ENCODE measurements around the gene TTLL9.
"Not testable (repeated sequence)": the region's sequence is repeated elsewhere in the genome, so short reads cannot be mapped to it uniquely, and the experiment has no call there.

TTLL9 gene

DNA sequence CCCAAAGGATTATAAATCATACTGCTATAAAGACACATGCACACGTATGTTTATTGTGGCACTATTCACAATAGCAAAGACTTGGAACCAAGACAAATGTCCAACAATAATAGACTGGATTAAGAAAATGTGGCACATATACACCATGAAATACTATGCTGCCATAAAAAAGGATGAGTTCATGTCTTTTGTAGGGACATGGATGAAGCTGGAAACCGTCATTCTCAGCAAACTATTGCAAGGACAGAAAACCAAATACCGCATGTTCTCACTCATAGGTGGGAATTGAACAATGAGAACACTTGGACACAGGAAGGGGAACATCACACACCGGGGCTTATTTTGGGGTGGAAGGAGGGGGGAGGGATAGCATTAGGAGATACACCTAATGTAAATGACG lies 51.0 kb downstream of the TTLL9 start:
- DNase-seq = not testable (repeated sequence)

DNA sequence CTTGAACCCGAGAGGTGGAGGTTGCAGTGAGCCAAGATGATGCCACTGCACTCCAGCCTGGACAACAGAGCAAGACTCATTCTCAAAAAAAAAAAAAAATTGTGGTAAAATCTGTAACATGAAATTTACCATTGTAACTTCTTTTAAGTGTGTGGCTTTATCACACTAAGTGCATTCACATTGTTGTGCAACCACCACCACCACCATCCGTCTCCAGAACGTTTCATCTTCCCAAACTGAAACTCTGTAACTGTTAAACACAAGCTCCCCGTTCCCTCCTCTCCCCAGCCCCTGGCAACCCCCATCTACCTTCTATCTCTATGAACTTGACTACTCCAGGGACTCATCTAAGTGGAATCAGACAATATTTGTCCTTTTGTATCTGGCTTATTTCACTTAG lies 51.7 kb downstream of the TTLL9 start:
- no peak for DNase-seq

DNA sequence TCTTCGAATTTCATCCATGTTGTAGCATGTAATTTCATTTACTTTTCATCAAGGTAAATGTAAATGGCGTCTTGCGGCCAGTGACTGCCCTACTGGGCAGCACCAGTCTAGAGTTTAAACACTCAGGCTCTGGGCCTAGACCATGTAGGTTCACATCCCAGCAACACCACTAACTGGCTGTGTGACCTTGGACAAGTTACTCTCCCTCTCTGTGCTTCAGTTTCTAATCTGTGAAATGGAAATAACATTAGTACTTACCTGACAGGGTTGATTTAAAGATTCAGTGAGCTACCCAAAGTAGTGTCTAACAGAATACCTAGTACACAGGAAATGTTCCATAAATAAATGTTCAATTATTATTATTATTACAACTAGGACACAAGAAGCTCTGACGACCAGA lies 52.2 kb downstream of the TTLL9 start:
- DNase-seq = no peak

DNA sequence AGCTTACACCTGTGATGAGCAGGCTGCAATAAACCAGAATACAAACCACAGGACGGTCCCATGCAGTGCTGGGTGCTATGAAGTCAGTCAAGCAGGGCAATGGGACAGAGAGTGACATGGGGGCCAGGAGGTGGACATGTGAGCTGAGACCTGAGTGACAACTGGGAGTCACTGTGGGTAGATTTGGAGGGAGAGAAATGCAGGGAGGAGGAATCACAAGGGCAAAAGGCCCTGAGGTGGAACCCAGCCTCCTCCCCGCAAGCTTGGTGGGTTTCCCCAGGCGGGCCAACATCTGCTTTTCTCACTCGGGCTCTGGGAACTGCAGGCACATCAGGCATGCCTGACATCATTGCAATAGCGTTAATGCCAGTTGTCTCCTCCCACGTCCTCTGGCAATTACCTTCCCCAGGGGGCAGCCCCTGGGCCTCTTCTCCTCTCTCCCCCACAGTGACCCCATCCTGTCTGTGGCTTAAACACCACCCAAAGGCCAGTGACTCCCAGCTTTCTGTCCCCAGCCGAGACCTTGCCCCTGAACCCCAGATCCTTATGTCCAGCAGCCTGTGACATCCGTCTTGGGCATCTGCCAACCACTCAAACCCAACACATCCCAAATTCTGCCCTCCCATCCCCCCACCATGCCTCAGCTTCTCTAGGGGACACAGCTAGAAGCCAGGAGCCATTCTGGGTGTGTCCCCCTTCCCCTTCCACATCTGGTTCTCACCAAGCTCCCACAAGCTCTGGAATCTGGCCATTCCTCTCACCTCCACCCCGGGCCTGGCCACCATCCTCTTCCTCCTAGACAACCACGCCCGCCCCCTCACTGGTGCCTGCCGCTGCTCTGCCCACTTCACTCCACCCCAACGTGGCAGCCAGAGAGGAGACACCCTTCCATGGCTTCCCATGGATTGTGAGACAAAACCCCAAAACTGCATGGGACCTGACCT lies 53.2 kb downstream of the TTLL9 start:
- peak; percentile 79 for DNase-seq

DNA sequence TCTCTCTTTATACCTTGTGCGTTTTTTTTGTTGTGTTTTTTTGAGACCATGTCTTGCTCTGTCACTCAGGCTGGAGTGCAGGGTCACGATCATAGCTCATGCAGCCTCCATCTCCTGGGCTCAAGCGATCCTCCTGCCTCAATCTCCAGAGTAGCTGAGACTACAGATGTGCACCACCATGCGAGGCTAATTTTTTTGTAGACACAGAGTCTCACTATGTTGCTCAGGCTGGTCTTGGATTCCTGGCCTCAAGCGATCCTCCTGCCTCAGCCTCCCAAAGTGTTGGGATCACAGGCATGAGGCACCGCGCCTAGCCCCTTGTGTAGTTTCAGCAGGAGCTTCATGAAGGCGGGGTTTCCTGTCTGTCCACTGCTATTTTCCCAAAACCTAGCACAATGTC lies 54.1 kb downstream of the TTLL9 start:
- DNase-seq = no peak

DNA sequence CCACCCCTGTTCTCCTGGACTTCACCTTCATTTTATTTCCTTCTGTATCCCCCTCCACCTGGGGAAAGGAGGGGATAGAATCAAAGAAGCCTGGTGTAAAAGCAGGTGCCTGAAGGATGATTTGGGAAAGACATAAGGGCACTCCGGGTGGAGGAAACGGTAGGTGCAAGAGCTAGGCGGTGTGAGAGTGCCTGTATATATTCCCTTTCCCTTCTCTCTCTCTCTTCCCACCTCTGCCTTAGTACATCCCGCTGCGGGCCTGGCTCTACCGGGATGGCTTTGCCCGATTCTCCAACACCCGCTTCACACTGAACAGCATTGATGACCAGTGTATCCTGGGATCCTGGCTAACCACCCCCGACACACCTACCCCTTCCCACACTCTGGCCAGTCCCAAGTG lies 55.2 kb downstream of the TTLL9 start:
- no peak for DNase-seq

DNA sequence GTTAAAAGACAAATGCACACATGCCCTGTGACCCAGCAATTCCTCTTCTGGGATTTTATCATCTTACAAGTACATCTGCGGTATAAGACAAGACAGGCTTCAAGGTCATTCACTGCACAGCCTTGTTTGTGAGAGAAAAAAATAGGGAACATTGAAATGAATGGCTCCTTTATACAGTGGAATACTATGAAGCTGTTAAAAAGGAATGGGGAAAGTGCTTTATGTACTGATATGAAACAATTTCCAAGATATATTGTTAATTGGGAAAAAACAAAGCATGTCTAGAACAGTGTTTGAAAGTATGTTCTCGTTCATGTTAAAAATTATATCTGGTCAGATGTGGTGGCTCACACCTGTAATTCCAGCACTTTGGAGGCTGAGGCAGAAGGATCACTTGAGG lies 56.1 kb downstream of the TTLL9 start:
- DNase-seq = no peak

DNA sequence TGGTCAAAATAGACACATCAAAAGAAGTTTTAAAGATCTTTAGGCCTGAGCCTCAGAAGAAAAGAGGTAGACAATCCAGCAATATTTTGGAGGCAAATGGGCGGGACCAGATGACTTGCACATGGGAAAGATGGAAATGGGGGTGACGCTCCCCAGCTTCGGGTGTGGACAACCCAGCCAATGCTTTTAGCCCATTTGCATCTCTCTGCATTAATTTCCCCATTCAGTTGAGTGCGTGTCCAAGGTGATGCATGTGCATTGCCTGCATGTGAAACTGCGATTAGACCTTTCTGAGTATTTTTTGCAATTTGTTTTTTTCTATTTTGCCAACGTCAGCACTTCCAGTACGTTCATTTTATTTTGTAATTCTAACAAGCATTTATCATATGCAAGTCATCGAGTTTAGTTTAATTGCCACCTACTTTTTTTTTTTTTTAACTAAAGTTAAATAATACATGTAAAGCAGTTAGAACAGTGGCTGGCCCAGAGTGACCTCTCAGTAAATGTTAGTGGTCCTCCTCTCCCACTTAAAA lies 57.3 kb downstream of the TTLL9 start:
- DNase-seq = peak; percentile 80

DNA sequence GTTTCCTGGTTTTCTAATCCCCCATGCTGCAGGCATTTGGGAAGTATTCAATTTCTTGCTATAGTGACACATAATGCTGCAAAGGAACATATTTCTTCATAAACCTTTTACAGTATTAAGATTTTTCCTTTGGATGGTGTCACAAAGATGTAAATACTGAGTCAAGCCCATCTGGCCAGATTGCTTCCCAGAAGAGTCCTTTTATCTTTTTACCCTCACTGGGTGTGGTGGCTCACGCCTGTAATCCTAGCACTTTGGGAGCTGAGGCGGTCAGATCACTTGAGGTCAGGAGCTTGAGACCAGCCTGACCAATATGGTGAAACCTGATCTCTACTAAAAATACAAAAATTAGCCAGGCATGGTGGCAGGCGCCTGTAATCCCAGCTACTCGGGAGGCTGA lies 59.2 kb downstream of the TTLL9 start:
- peak; percentile 79 for DNase-seq

DNA sequence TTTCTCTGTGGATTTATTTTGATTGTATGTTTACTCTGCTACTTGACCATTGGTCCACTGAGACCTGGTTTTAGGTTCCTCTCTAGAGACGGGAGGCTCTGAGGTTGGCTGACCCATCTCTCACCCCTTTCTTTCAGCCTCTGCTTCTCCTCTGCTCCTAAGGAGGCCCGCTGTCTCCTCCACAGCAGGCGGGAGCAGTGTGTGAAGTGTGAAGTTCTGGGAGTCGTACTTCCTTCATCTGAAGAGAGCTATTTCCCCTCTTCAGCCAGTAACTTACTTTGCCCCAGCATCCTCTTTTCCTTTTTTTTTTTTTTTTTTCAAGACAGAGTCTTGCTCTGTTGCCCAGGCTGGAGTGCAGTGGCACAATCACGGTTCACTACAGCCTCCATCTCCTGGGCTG lies 60.3 kb downstream of the TTLL9 start:
- DNase-seq = no peak

DNA sequence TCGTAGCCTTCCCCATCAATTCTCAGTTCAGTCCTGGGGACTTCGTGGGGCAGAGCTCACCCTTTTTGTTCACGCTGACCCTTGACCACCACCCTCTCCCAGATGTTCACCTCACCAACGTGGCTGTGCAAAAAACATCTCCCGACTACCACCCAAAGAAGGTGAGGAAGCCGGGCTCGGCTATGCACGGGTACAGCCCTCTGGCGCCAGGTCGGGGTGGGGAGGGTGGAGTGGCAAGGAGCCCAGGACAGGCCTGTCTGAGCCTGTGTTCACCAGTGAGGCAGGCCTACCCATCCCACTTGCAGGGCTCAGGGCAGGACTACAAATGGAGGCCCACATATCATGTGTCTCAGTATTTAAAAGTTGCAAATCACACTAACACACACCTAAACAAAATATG lies 63.3 kb downstream of the TTLL9 start:
- no peak for DNase-seq

DNA sequence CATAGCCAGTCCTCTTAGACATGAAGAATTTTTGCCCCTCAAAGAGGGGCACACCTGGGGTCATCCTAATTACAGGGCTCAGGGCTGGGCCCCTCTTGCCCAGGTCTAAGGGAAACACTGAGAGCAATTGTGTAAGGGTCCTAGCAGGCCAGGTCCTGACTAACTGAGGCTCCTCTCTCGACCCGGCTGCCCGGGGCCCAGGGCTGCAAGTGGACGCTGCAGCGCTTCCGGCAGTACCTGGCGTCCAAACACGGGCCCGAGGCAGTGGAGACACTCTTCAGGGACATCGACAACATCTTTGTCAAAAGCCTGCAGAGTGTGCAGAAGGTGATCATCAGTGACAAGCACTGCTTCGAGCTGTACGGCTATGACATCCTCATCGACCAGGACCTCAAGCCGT lies 64.1 kb downstream of the TTLL9 start:
- no peak for DNase-seq

DNA sequence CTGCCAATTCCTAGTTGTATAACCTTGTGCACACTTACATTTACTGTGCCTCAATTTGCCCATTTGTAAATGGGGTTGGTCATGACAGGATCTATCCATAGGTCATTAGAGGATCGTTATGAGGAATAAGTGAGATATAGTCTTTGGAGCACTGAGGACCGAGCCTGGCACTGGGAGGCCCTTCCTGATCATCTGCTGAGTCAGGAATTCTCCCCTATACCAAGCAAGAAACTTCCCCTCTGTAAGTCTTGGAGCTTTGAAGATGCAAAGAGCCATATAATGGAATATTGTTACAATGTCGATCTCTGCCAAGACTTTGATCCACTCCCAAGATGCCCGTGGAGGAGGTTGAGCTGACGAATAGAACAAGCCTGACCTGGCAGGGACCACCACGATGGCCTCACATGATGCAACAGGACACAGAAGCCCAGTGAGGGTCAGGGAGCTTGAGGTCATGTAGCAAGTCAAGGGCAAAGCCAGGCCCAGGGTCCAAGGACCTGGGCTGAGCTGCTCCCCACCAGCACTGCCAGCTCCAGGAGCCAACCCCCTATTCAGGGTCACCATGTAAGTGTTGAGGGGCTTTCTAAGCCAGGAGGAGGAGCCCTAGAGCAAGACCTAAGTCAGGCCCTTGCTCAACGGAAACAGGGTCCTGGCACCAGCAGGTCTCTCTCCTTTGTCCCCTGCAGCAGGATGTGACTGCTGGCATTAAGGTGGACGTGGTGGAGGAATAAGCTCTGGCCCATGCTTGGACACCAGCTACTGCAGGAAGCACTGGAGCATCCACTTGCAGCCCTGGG lies 64.7 kb downstream of the TTLL9 start:
- peak; percentile 27 for DNase-seq

DNA sequence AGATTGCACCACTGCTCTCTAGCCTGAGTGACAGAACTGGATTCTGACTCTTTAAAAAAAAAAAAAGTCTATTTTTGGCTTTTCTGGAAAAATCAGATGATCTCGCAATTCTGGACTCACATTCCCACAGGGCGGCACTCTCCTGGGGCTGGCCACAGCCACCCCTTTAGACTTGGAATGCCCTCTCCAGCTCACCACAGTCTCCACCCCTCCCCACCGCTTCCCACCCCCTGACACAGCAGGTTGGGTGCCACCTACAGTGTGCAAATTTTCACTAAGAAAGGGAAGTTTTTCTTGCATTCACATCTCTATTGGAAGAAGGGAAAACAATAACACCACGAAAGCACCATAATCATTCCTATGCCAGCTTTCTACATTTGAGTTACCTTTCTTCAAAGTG lies 66.0 kb downstream of the TTLL9 start:
- DNase-seq = no peak

DNA sequence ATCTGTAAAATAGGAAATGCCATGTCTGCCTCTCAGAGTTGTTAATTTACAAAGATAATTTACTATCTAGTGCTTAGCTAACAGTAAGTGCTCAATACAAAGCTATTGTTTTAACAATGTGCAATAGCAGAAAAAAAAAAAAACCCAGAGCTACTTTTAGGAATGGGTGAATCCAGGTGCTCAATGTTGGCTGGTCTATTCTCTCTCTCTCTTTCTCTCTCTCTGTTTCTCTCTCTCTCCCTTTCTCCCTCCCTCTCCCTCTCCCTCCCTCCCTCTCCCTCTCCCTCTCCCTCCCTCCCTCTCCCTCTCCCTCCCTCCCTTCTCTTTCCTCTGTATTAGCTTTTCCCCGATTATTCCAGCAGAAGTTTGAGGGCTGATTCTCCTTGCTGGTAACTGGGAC lies 67.4 kb downstream of the TTLL9 start:
- DNase-seq = no peak

DNA sequence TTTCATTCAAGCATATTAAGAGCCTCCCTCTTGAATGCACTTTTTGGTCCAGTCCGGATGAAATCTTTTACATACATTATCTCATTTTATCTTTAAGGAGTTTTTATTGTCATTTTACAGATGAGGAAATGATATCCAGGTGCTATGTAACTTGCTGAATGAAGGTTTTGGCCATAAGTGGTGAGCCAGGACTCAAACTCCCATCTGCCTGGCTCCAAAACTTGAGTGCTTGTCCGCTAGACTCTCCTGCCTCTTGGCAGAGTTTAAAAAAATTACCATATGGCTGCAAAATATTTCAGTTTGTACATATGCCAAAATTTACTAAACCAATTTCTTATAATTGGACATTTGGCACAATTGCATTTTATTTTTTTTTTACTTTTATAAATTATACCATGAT lies 69.2 kb downstream of the TTLL9 start:
- DNase-seq = no peak

DNA sequence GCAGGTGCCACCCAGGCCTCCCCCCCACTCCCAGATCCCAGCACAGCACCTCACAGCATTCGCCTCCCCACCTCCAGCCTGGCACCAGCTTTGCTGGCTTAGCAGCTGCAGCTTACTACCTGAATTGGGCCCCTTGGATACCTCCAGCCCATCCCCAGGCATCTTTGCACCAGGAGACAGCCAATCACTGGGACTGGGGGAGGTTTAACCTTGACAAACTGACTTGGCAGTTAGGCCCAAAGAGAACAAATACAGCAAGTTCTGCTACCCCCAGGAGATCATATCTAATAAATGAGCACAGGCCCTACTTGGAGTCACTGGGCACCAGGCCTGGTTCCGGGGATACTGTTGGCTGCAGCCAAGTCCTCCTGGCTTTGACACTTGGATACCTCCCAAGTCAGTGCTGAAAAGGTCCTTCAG lies 72.6 kb downstream of the TTLL9 start:
- no peak for DNase-seq

DNA sequence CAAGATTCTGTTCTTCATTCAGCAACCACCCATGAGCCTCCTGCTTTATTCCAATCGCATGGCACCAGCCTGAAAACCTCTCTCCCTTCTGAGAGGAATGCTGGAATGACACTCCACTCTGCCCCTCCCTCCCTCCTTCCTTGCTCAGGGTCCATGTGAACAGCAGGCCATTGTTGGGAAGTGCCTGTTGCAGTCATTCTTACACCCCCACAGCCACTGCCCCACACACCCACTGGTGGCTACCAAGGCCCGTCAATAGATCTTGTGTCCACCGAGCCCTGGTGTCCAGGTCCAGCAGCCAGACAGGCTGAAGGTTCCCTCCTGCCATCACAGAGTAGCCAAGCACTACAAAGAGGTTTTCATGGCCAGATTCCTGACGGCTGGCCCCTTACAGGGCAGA lies 74.9 kb downstream of the TTLL9 start:
- DNase-seq = no peak

DNA sequence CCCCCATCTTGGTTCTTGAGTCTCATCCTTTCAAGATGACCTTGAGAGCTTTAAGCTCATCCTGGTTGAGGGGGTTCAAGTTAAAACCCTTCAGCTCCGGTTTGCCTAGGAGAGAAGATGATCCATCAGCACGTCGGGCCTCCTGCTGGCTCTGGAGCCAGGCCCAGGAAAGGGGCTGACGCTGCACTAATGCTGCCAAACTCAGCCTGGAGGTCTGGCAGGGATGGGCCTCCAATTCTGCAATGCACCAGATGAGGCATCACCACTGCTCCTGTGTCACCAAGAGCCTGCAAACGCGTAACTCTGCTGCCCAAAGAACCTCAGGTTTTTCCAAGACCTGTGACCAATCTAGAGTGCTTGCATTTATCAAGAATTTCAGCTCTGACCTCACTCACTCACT lies 75.4 kb downstream of the TTLL9 start:
- no peak for DNase-seq

DNA sequence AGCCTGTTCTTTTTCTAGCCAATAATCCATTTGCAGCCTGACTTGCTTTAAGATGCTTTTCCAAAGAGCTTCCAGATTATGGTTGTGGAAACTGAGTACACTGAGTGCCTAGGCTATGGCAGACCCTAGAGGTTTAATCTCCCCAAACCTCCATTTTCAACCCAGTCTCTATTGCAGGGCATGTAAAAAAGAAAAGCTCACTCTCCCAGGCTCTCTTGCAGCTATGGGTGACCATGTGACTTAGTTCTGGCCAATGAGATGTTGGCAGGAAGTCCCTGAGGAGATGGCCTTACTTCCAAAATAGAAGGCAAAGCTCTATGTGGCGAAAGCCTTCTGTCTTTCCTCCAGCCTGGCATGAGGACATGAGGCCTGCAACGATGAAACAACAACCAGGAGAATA lies 77.6 kb downstream of the TTLL9 start:
- DNase-seq = no peak

DNA sequence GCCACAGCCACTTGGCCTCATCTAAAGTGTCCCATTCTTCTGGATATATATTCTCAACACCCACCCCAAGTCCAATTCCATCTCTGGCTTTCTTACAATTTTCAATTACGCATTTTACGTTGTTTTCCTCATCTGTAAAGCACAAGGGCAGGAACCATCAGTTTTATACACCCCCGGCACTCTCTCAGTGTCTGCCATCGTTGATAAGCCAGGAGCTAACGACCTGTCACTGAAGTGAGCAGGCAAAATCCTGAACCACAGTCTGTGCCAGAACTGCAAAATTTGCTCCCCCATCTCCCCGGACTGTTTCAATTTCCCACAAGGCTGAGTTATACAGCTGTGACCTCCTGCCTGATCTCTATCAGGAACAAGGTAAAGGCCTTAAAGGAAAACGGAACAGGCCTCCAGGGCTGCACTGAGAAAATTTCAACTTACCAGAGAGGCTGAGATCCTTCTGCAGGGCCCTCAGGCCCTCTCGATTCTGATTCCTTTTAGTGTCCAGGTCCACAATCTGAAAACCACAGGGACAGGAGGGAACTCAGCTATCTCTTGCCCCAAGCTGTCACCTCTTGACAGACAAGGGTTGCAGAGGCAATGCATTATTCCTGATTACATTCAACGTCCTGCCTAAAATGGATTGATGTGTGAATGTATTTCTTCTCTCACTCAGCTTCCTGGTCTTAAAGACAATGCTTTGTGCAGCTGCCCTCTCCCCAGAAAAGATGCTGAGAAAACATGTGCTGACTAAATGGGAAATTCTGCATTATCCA lies 79.6 kb downstream of the TTLL9 start:
- DNase-seq = no peak

DNA sequence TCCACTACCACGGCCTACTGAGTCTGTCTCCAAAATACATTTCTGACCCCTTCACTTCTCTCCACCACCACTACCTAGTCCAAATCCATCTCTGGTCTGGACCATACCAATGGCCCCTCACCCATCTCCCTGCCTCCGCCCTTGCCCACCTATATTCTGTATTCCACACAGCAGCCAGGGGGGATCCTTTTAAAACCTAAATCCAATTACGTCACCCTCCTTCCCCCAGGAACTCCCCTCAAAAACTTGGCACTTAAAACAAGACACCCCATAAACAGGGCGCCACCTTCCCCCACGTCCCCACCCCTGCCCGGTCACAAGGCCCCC lies 80.7 kb downstream of the TTLL9 start:
- no peak for DNase-seq

Measured in NCI-H69 (cell line).